PC-9 (cell line): Measurements from ENCODE around the gene GSC2. TPM values are rescaled to one million over a fixed set of nuclear protein-coding genes. Genes with fewer than 3 reads are reported as not detected.

Experiments used
- BruUV-seq: library from RNA; stranded (reverse); fragments of 400-500 nt; replicated peaks from 2 replicates; lab custom pipeline; 2021; lab: Mats Ljungman, UMichigan
- CTCF ChIA-PET: fragments of 300-600 bp; sonication (Branson Sonifier 250); formaldehyde crosslinking; loops from one replicate; lab custom pipeline; 2022; ENCODE audit warnings: antibody characterized with exemption; lab: Charles Lee
- POLR2A ChIA-PET: fragments of 300-600 bp; sonication (Branson Sonifier 250); formaldehyde crosslinking; loops from one replicate; lab custom pipeline; 2022; ENCODE audit warnings: antibody characterized with exemption; ENCODE audit not compliant: unreplicated experiment; lab: Charles Lee
- DNase-seq, 2 experiments: peaks; one replicate each; pipeline versions ENCODE4 v3.0.0 to v3.0.0-alpha.2; 2015 to 2022; ENCODE audit warnings: mixed read lengths in 1 of 2
- H2AFZ ChIP-seq: fragments of 200-600 bp; sonication (generic); 2 replicates; pipeline ENCODE4 v1.8.1; 2017; ENCODE audit warnings: antibody characterized with exemption
- H3F3A ChIP-seq: fragments of 200-600 bp; sonication (generic); 2 replicates; pipeline ENCODE4 v1.8.1; 2017; ENCODE audit warnings: antibody characterized with exemption, mild to moderate bottlenecking, low read depth; ENCODE audit not compliant: insufficient read depth
- H3K27ac ChIP-seq: fragments of 200-600 bp; sonication (generic); 2 replicates; pipeline ENCODE4 v1.6.1; 2016; ENCODE audit warnings: mixed run types
- H3K27me3 ChIP-seq: fragments of 200-600 bp; sonication (generic); 2 replicates; pipeline ENCODE4 v1.6.1; 2016; ENCODE audit warnings: low read depth, mixed run types; ENCODE audit not compliant: insufficient read depth
- H3K36me3 ChIP-seq: fragments of 200-600 bp; sonication (generic); 2 replicates; pipeline ENCODE4 v1.6.1; 2016; ENCODE audit warnings: low read depth, mixed run types
- H3K4me1 ChIP-seq: fragments of 200-600 bp; sonication (generic); replicated peaks from 2 replicates; pipeline ENCODE4 v1.6.1; 2016; ENCODE audit warnings: mixed run types; ENCODE audit not compliant: insufficient read depth
- H3K4me2 ChIP-seq: fragments of 200-600 bp; sonication (generic); 2 replicates; pipeline ENCODE4 v1.6.1; 2017; ENCODE audit warnings: mixed run types
- H3K4me3 ChIP-seq: fragments of 200-600 bp; sonication (generic); 2 replicates; pipeline ENCODE4 v1.6.1; 2016; ENCODE audit warnings: mixed run types
- H3K79me2 ChIP-seq: fragments of 200-600 bp; sonication (generic); 2 replicates; pipeline ENCODE4 v1.6.1; 2017; ENCODE audit warnings: low read depth, mixed run types
- H3K9me2 ChIP-seq: fragments of 200-600 bp; sonication (generic); 2 replicates; pipeline ENCODE4 v1.8.1; 2017; ENCODE audit warnings: mild to moderate bottlenecking; ENCODE audit not compliant: insufficient read depth
- H3K9me3 ChIP-seq: fragments of 200-600 bp; sonication (generic); 2 replicates; pipeline ENCODE4 v1.8.1; 2016; ENCODE audit warnings: low read depth; ENCODE audit not compliant: insufficient read depth
- H4K20me1 ChIP-seq: fragments of 200-600 bp; sonication (generic); 2 replicates; pipeline ENCODE4 v1.8.1; 2017; ENCODE audit not compliant: insufficient read depth
- CTCF ChIP-seq: fragments of 200-600 bp; sonication (generic); conservative IDR thresholded peaks from 2 replicates; pipeline ENCODE4 v1.6.1; 2017; ENCODE audit warnings: mixed run types, antibody characterized with exemption, mild to moderate bottlenecking, moderate library complexity
- EZH2 ChIP-seq: fragments of 200-600 bp; sonication (generic); IDR thresholded peaks from 2 replicates; pipeline ENCODE4 v1.8.0; 2017; ENCODE audit warnings: antibody characterized with exemption, low read depth
- intact Hi-C: fragments of 100-400 bp; cut with micrococcal nuclease; formaldehyde crosslinking; loops from one replicate; pipeline ENCODE4 v1.10.0; 2022; ENCODE audit not compliant: unreplicated experiment
- total RNA-seq: library from RNA; stranded (reverse); gene quantifications from 2 replicates; pipeline ENCODE4 v1.2.3, GENCODE V29; 2021

GSC2 gene
- total RNA-seq, 1 experiment from 2014 or later = not detected

- Histone ChIP-seq H3K9me2 (no peaks in the 10 kb centered on the region), H3K9me3 (no peaks in the 10 kb centered on the region), H3K4me1 (no peaks in the 10 kb centered on the region), H3K27me3 (no peaks in the 10 kb centered on the region), H3K36me3 (no peaks in the 10 kb centered on the region), H3F3A (no peaks in the 10 kb centered on the region), H2AFZ (no peak overlapping the region), H3K27ac (no peak overlapping the region), H4K20me1 (no peaks in the 10 kb centered on the region), H3K4me3 (no peak overlapping the region), H3K4me2 (no peak overlapping the region), H3K79me2 (no peaks in the 10 kb centered on the region)
- CTCF ChIA-PET = no interaction called here
- BruUV-seq = no TSS peak
- no peak for TF ChIP-seq CTCF
- no peak for TF ChIP-seq EZH2
- POLR2A ChIA-PET = no interaction called here
- intact Hi-C loops = no loop called here
- no peak for DNase-seq
These were observed 46.9 kb upstream of the GSC2 start for GRCh38 chr22:19196841-19197612.

GRCh38 chr22:19195796-19196731 lies 46.0 kb upstream of the GSC2 start:
- H3K4me3 ChIP-seq = no peak overlapping the region
- H3F3A ChIP-seq = no peaks in the 10 kb centered on the region
- CTCF ChIA-PET = no interaction called here
- TF ChIP-seq CTCF = no peak
- no peak for TF ChIP-seq EZH2
- no peaks in the 10 kb centered on the region for H3K9me3 ChIP-seq
- no peaks in the 10 kb centered on the region for H3K4me1 ChIP-seq
- intact Hi-C loops = no loop called here
- no TSS peak for BruUV-seq
- H3K36me3 ChIP-seq = no peaks in the 10 kb centered on the region
- no peaks in the 10 kb centered on the region for H3K9me2 ChIP-seq
- H3K79me2 ChIP-seq = no peaks in the 10 kb centered on the region
- no peak overlapping the region for H2AFZ ChIP-seq
- H3K27me3 ChIP-seq = no peaks in the 10 kb centered on the region
- DNase-seq = no peak
- no peak overlapping the region for H3K27ac ChIP-seq
- H4K20me1 ChIP-seq = no peaks in the 10 kb centered on the region
- POLR2A ChIA-PET = no interaction called here
- H3K4me2 ChIP-seq = no peak overlapping the region

- Histone ChIP-seq H3K36me3 (no peaks in the 10 kb centered on the region), H4K20me1 (no peaks in the 10 kb centered on the region), H3K27ac (no peak overlapping the region), H3F3A (no peaks in the 10 kb centered on the region), H3K79me2 (no peaks in the 10 kb centered on the region), H3K4me1 (no peaks in the 10 kb centered on the region), H3K4me2 (no peak overlapping the region), H2AFZ (no peak overlapping the region), H3K27me3 (no peaks in the 10 kb centered on the region), H3K4me3 (no peak overlapping the region), H3K9me3 (no peaks in the 10 kb centered on the region), H3K9me2 (no peaks in the 10 kb centered on the region)
- intact Hi-C loops = no loop called here
- POLR2A ChIA-PET = no interaction called here
- CTCF ChIA-PET = no interaction called here
- DNase-seq = no peak
- BruUV-seq = no TSS peak
- TF ChIP-seq EZH2 = no peak
- no peak for TF ChIP-seq CTCF
These were observed 44.9 kb upstream of the GSC2 start for GRCh38 chr22:19194766-19195536.
